ENCODE results near the gene MISP3. TPM values are rescaled to one million over a fixed set of nuclear protein-coding genes. Genes with fewer than 3 reads are reported as not detected.

Gene MISP3
- total and polyA plus RNA-seq, 2 of the 8 experiments (the other 6 are each of a cell fraction or from before 2014, with no cell fraction given) = 0.74 to 1.4 TPM

GRCh38 chr19:14070268-14071050 lies 2.1 kb upstream of the MISP3 start:
- H3K9ac ChIP-seq (replicated peaks in 1 of 4; ENCODE audit: extremely low read depth in 1 of 4, low read depth in 3 of 4, low read length in 3 of 4) = no peak overlapping the region
- no peak overlapping the region for H3K18ac ChIP-seq (ENCODE audit: extremely low read depth, low read length)
- ChIA-PET POLR2A (ENCODE audit: partially characterized antibody) (interaction anchor here (0.5 to 1.4 kb wide), 4 partner anchors 10 to 293 kb away, joined by 3 to 6 read pairs (median 4); no protein-coding TSS in a partner anchor), CTCF (ENCODE audit: partially characterized antibody) (interaction anchor here (1.0 to 7.0 kb wide), 13 partner anchors 9 to 267 kb away, joined by 3 to 103 read pairs (median 8); partner anchors contain the start of genes C19orf67, NANOS3 and PALM3)
- H2AK5ac ChIP-seq (ENCODE audit: low read depth, low read length) = no peak overlapping the region
- H3K4me2 ChIP-seq (ENCODE audit: insufficient read depth in 1 of 2, low read depth in 2 of 2, low read length in 2 of 2) = no peak overlapping the region
- no peak overlapping the region; the same call in 1 of the 2 replicates for H4K8ac ChIP-seq (ENCODE audit: extremely low read depth, insufficient read depth, low read length)
- 93% methylated on average over 43 of the region's 43 CpGs; no CpG with 5 or more reads in 1 of the 2 experiments for WGBS, 2 experiments (ENCODE audit: extremely low coverage in 1 of 2, insufficient coverage in 1 of 2, insufficient read length in 1 of 2, insufficient replicate concordance in 2 of 2, low coverage in 1 of 2, low lambda C conversion rate in 2 of 2, missing lambda C conversion rate in 1 of 2)
- no peak overlapping the region for H2BK20ac ChIP-seq (ENCODE audit: low read length)
- no peak overlapping the region for H3K4ac ChIP-seq (replicated peaks; ENCODE audit: insufficient read length, low read depth, low read length)
- H3K4me1 ChIP-seq (replicated peaks in 1 of 4; ENCODE audit: control insufficient read depth in 3 of 4, insufficient read depth in 4 of 4, low read length in 3 of 4) = peaks cover 0 to 15% (median 9%) of the 10 kb centered on the region in 4 experiments; a peak in 5 of 7 replicates
- no peaks in the 10 kb centered on the region for H3K79me2 ChIP-seq (ENCODE audit: control insufficient read depth in 1 of 2, insufficient read depth in 2 of 2, low read length in 2 of 2)
- H3K9me3 ChIP-seq (ENCODE audit: insufficient read depth in 2 of 2, low read depth in 1 of 2, low read length in 1 of 2) = no peaks in the 10 kb centered on the region; a peak in 1 of 4 replicates
- no peak overlapping the region for H4K91ac ChIP-seq (replicated peaks; ENCODE audit: insufficient read length, low read length)
- H3K79me1 ChIP-seq (ENCODE audit: low read depth, low read length) = no peaks in the 10 kb centered on the region
- H4K5ac ChIP-seq (ENCODE audit: insufficient read length, low read depth, low read length) = no peak overlapping the region
- peaks cover 0 to 2% of the 10 kb centered on the region in 2 experiments for H4K20me1 ChIP-seq (replicated peaks in 1 of 2; ENCODE audit: control insufficient read depth in 1 of 2, insufficient read depth in 2 of 2, low read length in 2 of 2)
- H3K27ac ChIP-seq (ENCODE audit: low read depth, low read length) = no peak overlapping the region
- no peak overlapping the region for H3K56ac ChIP-seq (replicated peaks; ENCODE audit: insufficient read length, low read depth, low read length)
- DNase-seq (ENCODE audit: low read depth in 1 of 2, low spot score in 2 of 2) (no peak), FAIRE-seq (no peak)
- no peak overlapping the region for H2AFZ ChIP-seq (ENCODE audit: low read length)
- H2BK15ac ChIP-seq (ENCODE audit: low read length) = peak overlapping the region; percentile 61; the same call in 1 of the 2 replicates
- no peak overlapping the region for H2BK120ac ChIP-seq (replicated peaks; ENCODE audit: low read depth, low read length)
- no peak overlapping the region for H3K4me3 ChIP-seq (ENCODE audit: extremely low read depth in 1 of 4, insufficient read depth in 2 of 4, low read depth in 3 of 4, low read length in 4 of 4)
- H3K23me2 ChIP-seq (ENCODE audit: low read depth, low read length) = peaks cover 18% of the 10 kb centered on the region; the same call in 1 of the 2 replicates
- no peak overlapping the region for H3K14ac ChIP-seq (ENCODE audit: insufficient read length)
- H3K27me3 ChIP-seq (replicated peaks in 1 of 4; ENCODE audit: control insufficient read depth in 3 of 4, extremely low read depth in 1 of 4, insufficient read depth in 3 of 4, low read length in 3 of 4) = peaks cover 17 to 33% (median 28%) of the 10 kb centered on the region in 4 experiments
- H2BK12ac ChIP-seq (ENCODE audit: low read depth, low read length) = no peak overlapping the region
- H3K23ac ChIP-seq (ENCODE audit: insufficient read length) = no peak overlapping the region
- no peaks in the 10 kb centered on the region for H3K36me3 ChIP-seq (ENCODE audit: control insufficient read depth in 2 of 4, insufficient read depth in 4 of 4, low read length in 3 of 4)
- no peak overlapping the region for H2BK5ac ChIP-seq (ENCODE audit: low read depth, low read length)
- TF ChIP-seq ASH2L (IDR thresholded peaks at IDR 0.05; ENCODE audit: low read length) = no peak
